KG1 (cell line): ENCODE measurements around the gene TRAPPC10.

Source experiments
- DNase-seq: peaks from one replicate; lab custom pipeline; 2025; lab: John Stamatoyannopoulos, UW

The TRAPPC10 gene

GRCh38 chr21:44064852-44065403, 52.8 kb downstream of the TRAPPC10 start:
- DNase-seq: no peak

GRCh38 chr21:44065428-44065827, 53.3 kb downstream of the TRAPPC10 start:
- peak; percentile 11 for DNase-seq

- no peak for DNase-seq
These were observed 54.0 kb downstream of the TRAPPC10 start for GRCh38 chr21:44066116-44066515.

GRCh38 chr21:44067011-44067839, 55.1 kb downstream of the TRAPPC10 start:
- no peak for DNase-seq

- DNase-seq: no peak
These were observed 58.3 kb downstream of the TRAPPC10 start for GRCh38 chr21:44070391-44070790.

GRCh38 chr21:44071359-44072104, 59.4 kb downstream of the TRAPPC10 start:
- DNase-seq: no peak

GRCh38 chr21:44072111-44072510, 60.0 kb downstream of the TRAPPC10 start:
- no peak for DNase-seq

GRCh38 chr21:44074315-44074958, 62.3 kb downstream of the TRAPPC10 start:
- DNase-seq: no peak

GRCh38 chr21:44076316-44076715, 64.2 kb downstream of the TRAPPC10 start:
- DNase-seq: no peak

GRCh38 chr21:44078411-44078981, 66.4 kb downstream of the TRAPPC10 start:
- no peak for DNase-seq

- DNase-seq: no peak
These were observed 67.3 kb downstream of the TRAPPC10 start for GRCh38 chr21:44079446-44079845.

- no peak for DNase-seq
These were observed 67.7 kb downstream of the TRAPPC10 start for GRCh38 chr21:44079846-44080245.

- DNase-seq: no peak
These were observed 70.7 kb downstream of the TRAPPC10 start for GRCh38 chr21:44082648-44083440.

GRCh38 chr21:44083631-44084291, 71.7 kb downstream of the TRAPPC10 start:
- DNase-seq: no peak

GRCh38 chr21:44084496-44085241, 72.6 kb downstream of the TRAPPC10 start:
- DNase-seq: no peak

- no peak for DNase-seq
These were observed 73.6 kb downstream of the TRAPPC10 start for GRCh38 chr21:44085491-44086321.

GRCh38 chr21:44086636-44087425, 74.7 kb downstream of the TRAPPC10 start:
- DNase-seq: no peak
